Measurements from ENCODE around the gene ST7.

- TF ChIP-seq GTF2F1 (IDR thresholded peaks at IDR 0.05; ENCODE audit: low read length) = no peak
- no peak for TF ChIP-seq ZNF512 (CRISPR knock-in tag; IDR thresholded peaks at IDR 0.05)
These were observed 163.9 kb downstream of the ST7 start for GRCh38 chr7:117117172-117117571.
